Epithelial cell of esophagus (primary cell): Measurements from ENCODE around the gene PLPP7.

Source experiments
- DNase-seq: peaks from one replicate; pipeline ENCODE4 v3.0.0; 2010; ENCODE audit warnings: low read depth
- H3K4me3 ChIP-seq: 2 replicates; pipeline ENCODE4 v1.5.1; 2011; ENCODE audit warnings: mild to moderate bottlenecking, low read length, control low read depth
- CTCF ChIP-seq: IDR thresholded peaks from 2 replicates; pipeline ENCODE4 v1.5.1; 2011; ENCODE audit warnings: low read depth, mild to moderate bottlenecking, low read length, control low read depth, inconsistent platforms; ENCODE audit not compliant: insufficient read depth; ENCODE audit errors: missing control alignments

PLPP7 gene

GRCh38 chr9:131308452-131308851 lies 18.9 kb downstream of the PLPP7 start:
- no peak overlapping the region for H3K4me3 ChIP-seq
- no peak for TF ChIP-seq CTCF
- no peak for DNase-seq

GRCh38 chr9:131308906-131309529 lies 19.5 kb downstream of the PLPP7 start:
- TF ChIP-seq CTCF, result no peak
- DNase-seq, result no peak
- no peak overlapping the region for H3K4me3 ChIP-seq

DNA sequence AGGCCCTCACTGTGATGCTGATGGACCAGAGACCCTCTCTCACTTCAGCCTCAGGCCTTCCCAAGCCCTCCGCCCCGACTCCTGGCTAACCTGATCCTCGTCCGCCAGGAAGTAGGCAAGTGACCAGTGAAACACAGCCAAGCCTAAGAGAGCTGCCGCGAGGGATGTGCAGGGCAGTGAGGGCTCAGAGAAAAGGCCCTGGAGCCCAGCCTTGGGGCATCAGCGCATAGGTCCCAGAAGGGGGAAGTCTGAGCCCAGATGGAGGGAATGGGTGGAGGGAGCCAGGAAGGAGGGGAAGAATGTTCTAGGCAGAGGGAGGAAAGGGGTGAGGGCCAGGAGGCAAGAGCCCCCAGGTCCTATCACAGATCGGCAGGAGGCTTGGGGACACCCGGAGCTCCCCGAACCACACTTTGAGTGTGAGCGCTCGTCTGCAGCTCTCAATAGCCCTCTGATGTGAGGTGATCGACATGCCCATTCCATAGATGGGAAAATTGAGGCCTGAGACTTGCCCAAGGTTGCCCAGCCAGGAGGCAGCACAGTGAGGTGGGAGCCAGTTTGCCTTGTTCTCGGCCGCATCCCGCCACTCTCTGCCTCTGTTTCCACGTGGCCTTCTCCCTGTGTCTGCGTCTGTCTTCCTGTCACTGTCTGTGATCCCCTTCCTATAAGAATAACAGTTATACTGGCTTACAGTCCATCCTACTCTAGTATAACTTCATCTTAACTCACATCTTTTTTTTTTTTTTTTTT lies 20.2 kb downstream of the PLPP7 start:
- TF ChIP-seq CTCF, result no peak
- H3K4me3 ChIP-seq, result no peak overlapping the region

GRCh38 chr9:131310833-131311554 lies 21.5 kb downstream of the PLPP7 start:
- no peak overlapping the region for H3K4me3 ChIP-seq
- DNase-seq, result no peak
- TF ChIP-seq CTCF, result no peak

More for the DNA sequence above, 20.2 kb downstream of the PLPP7 start:
- DNase-seq, result no peak

DNA sequence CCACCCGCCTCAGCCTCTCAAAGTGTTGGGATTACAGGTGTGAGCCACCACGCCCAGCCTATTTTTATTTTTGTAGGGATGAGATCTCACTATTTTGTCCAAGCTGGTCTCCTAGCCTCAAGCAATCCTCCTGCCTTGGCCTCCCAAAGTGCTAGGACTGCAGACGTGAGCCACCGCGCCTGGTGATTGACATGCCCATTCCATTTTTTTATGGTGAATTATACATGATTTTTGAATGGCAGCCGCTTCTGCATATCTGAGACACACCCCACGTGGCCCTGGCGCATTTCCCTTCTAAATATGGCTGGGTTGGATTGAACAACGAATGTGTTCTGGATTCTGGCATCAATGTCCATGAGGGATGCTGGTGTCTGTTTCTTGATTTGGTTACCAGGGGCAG lies 22.7 kb downstream of the PLPP7 start:
- DNase-seq, result no peak
- no peak overlapping the region for H3K4me3 ChIP-seq
- TF ChIP-seq CTCF, result no peak

GRCh38 chr9:131312822-131313770 lies 23.6 kb downstream of the PLPP7 start:
- no peak for TF ChIP-seq CTCF
- DNase-seq, result no peak
- H3K4me3 ChIP-seq, result no peak overlapping the region
